HG02870 (cell line): ENCODE results near the gene CROCC2.

ENCODE experiments used
- ATAC-seq: cut with Tn5 transposase; IDR thresholded peaks from one replicate; pipeline ENCODE4 v1.9.1; 2021; ENCODE audit warnings: mild to moderate bottlenecking, moderate library complexity; ENCODE audit not compliant: unreplicated experiment

CROCC2 gene

GRCh38 chr2:240875228-240876034 is 30.7 kb upstream of the CROCC2 start:
- ATAC-seq: no peak

DNA sequence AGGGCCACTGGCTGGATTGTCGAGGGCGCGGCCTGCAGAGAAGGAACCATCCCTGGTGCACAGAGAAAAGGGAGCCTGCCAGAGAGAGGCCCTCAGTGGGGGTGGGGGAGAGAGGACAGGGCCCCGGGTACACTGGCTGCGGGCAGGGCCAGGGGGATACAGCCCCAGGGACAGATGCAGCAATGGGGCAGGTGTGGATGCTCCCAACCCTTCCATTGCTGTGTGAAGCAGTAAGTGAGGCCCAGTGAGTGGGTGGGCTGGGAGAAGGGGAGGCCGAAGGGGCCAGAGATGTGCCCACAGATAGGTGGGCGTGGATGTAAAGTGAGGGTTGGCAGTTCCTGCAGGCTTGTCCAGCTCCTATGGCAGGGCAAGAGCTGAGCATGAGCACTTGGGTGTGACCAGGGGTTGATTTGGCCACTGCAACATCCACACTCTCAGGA is 30.1 kb upstream of the CROCC2 start:
- no peak for ATAC-seq

GRCh38 chr2:240876475-240877251 is 29.5 kb upstream of the CROCC2 start:
- no peak for ATAC-seq

DNA sequence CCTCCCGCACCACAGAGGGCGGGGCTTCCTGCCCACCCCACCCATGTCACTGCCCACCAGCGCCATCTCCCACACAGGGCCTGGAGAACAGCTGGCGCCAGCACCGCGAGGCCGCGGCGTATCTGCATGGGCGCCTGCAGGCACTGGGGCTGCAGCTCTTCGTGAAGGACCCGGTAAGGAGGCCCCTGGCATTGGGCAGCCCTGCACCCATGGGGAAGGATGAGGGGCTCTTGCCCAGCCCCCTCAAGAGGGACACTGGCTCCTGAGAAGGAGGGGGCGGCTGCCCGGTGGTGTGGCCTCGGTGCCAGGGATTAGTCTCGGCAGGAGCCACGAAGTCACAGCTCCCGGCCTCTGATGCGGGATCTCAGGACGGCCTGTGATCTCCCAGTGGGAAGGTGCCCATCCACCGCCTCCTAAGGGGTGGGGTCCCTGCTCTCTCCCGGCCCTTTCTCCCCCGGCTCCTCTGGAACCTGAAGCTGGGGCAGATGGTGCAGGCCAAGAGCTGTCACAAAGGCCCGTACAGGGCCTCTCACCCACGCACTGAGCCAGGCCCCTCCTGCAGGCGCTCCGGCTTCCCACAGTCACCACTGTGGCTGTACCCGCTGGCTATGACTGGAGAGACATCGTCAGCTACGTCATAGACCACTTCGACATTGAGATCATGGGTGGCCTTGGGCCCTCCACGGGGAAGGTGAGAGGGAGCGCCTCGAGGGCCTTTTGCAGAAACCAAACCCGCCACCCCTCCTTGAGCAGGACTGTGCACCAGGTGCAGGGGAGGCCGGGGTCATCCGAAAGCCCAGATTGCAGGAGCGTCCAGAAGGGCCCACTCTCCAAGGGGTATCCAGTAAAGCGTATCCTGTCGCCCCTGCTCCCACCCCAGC is 28.4 kb upstream of the CROCC2 start:
- no peak for ATAC-seq

DNA sequence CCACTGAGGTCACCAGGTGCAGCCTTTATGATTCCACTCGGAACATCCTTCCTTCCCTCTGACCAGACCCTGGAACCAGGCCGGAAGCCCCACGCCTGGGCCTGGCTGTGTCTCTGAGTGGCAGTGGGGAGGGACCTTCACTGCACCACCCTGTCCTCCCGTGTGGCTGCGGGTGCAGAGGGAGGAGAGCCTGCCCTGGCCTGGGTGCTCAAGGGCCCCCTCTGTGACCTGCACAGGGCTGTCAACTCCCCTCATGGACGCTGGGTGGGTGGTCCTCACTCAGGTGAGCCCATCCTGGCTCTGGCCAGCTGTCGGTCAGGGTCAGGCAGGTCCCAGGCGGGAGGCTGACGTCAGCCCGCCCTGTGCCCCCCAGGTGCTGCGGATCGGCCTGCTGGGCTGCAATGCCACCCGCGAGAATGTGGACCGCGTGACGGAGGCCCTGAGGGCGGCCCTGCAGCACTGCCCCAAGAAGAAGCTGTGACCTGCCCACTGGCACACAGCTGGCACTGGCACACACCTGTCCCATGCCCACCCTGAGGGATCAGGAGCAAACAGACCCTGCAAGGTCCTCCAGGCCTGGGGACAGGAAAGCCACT is 27.7 kb upstream of the CROCC2 start:
- no peak for ATAC-seq

GRCh38 chr2:240879105-240879504 is 27.0 kb upstream of the CROCC2 start:
- ATAC-seq: no peak

DNA sequence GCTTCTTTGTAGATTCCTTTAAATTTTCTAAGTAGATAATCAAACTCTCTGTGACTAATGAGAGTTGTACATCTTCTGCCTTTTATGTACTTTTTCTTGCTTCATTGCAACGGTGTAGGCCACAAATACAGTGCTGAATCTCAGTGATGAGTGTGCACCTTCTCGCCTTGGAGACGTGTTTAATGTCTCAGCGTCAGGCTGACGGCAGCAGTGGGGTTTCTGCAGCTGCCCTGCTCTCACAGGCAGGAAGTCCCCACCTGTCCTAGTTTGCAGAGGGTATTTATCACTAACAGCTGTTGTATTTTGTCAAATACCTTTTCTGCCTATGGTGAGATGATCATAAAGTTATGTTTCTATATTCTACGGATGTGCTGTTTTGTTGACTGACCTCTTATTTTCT is 24.2 kb upstream of the CROCC2 start:
- ATAC-seq: no peak

- no peak for ATAC-seq
Observed at GRCh38 chr2:240884221-240884620, 21.9 kb upstream of the CROCC2 start.

DNA sequence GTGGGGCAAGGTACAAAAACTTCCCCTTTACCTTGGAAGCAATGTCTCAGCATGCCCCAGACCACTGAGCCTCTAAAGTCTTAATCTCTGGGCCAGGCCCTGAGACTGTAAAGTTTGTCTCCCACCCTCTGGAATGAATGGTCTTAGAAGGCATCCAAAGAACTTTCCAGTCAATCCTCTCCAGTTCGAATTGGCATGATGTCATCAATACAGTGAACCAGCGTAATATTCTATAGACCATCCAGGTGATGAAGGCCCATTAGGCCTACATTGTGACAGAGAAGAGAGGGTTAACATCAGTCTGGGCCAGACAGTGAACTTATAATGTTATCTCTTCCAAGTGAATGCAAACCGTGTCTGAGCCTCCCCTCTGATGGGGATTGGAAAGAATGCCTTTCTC is 21.4 kb upstream of the CROCC2 start:
- no peak for ATAC-seq

DNA sequence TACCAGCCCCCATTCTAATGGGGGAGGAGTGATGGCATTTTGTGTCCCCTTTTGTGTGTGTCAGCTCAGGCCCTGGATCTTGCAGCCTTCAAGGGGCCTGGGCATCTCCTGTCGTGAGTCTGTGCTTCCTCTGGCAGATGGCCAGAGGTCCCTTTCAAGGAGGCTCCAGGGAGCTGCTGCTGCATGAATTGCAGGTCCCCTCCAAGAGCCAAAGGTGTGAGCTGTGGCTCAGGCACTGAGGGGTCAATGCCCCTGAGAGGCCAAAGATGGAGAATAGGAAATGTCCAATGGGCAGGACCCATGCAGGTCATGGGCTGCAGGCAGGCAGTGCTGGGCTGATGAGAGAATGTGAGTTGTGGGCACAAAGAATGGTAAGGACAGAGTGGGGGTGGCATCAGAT is 20.6 kb upstream of the CROCC2 start:
- no peak for ATAC-seq

GRCh38 chr2:240886023-240886565 is 20.0 kb upstream of the CROCC2 start:
- no peak for ATAC-seq

DNA sequence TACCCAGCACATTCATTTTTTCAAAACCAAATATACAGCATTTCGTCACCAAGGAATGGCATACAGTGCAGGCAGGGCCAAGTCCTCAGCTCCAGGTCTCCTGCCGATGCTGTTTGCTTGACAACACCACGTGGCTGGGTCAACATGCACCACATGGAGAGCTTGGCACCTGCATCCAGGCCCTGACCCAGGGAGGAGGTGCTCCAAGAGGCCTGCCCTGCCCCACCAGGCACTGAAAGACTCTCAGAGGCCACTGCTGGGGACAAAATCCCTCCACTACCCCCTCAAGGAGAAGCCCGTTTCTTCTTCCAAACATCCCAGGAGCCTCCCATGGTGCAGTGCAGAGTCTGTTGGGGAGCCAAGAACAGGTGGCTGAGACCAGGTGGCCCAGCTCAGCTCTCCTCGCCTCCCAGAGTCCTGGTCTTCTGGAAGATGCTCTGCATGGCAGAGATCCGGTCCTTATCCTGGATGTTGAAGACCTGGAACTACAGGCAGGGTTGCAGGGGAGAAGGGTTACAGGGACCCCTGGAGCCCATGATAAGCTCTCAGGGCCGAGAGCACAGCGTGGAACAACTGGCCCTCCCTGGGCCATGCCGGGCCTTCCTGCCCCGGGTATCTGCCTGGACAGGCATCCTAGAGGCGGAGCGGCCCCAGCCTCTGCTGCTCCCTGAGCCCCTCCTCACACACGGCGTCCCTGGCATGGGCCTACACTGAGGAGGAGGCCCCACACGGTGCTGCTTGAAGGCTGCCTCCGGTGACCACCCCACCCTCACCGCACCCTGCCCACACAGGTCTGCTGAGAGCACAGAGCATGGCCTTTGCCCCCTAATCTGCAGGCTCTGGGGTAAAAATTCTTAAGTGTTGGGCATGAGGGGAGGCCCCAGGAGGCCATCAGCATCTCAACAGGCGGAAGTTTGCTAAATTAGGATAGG is 19.2 kb upstream of the CROCC2 start:
- ATAC-seq: no peak

DNA sequence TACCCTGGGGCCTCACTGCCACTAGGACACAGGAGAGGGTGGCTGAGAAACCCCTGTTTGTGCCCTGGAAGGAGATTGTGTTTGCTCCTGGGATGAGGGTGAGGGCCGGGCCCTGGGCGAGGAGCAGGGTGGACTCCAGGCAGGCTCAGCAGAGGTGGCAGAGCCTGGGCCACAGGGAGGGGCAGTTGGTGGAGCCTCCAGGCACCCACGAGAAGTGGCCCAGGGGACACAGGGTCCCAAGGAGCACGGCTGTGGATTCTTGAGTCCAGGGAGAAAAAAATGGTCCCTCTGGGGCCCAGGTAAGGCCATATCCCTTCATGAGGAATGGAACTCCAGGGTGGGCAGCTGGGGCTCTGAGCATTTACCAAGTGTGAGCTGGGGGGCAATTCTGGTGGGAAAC is 18.5 kb upstream of the CROCC2 start:
- no peak for ATAC-seq

DNA sequence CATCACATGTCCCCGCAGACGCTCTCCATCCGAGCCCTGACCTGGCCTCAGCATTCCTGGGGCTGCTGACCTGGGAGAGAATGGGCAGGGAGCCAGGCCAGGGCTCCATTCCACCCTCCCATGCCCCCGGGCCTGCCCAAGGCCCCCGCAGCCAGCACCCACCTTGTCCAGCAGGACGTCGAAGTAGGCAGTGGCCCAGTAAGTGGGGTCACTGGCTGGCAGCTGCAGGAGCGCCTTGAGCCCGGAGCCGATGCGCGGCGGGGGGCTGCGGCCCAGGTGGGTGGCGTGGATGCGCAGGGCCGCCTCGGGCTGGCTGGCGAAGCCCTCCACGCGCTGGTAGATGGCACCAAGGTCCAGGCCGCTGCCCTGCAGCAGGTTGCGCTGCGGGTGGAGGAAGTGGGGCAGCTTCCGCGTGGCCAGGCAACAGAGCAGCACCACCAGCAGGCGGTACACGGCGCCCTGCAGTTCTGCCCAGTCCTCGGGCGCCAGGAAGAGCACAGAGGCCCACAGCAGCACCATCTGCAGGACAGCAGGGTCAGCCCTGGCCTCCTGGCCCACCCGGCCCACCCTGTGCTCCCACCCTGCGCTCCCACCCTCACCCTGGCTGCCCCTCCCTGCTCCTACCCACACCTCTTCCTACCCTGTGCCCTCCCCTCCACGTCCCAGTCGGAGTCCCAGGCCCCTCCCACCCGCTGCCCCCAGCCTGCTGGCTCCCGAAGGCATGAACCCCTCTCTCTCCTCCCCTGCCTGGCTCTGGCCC is 17.8 kb upstream of the CROCC2 start:
- ATAC-seq: no peak

- ATAC-seq: no peak
Observed at GRCh38 chr2:240888890-240889573, 17.1 kb upstream of the CROCC2 start.

DNA sequence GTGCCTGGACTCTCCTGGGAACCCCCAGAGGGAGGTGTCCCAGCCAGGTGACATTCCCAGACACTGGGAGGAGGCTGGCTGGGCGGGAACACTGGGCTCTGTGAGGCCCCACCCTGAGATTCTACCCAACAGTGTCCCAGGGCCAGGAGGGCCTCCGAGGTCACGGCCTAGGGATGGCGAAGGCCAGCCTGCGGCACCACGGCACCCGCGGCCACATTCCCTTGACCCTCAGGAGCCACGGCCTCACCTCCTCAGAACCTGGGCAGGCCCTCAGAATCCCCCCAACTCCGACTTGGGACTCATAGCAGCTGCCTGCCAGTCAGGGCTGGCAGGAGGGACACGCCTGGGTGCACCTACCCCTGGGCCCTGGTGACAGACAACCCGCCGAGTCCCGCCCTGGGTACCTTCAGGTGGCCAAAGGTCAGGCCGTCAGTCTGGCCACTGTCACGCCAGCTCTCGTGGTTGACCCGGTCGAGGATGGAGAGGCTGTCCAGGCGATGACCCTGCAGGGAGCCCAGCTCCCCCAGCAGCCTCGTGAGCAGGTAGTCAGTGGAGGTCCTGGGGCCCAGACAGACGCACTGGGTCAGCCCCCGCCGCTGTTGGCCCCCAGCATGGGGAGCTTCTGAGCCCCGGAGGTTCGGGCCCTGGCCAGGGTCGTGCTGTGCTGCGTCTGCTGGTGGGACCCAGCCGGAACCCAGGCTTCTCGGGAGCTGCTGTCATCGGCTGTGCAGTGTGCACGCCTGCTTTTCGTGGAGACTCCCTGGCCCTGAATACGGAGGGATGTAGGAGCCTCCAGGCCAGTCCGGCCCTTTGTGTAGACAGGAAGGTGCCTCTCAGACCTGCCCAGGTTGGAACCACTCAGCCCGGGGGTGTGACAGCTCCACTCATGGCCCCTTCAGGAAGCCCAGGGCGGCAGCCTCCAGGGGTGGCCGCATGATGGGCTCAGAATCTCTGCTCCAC is 16.3 kb upstream of the CROCC2 start:
- no peak for ATAC-seq

GRCh38 chr2:240890691-240891090 is 15.4 kb upstream of the CROCC2 start:
- ATAC-seq: no peak
